IMR-90 (cell line): ENCODE measurements around the gene AAMP. TPM values are rescaled to one million over a fixed set of nuclear protein-coding genes. Genes with fewer than 3 reads are reported as not detected.

Experiments
- ATAC-seq: fragments of 200-7000 bp; cut with Tn5 transposase; 2 replicates; pipeline ENCODE4 v1.9.1; 2020; ENCODE audit warnings: low read depth, mild to moderate bottlenecking, moderate library complexity
- BruUV-seq: library from RNA; stranded (reverse); fragments of 400-500 nt; replicated peaks from 2 replicates; lab custom pipeline; 2021; lab: Mats Ljungman, UMichigan
- CTCF ChIA-PET: fragments of 300-600 bp; formaldehyde crosslinking; extraction: SDS; loops from one replicate; lab custom pipeline; 2021; ENCODE audit warnings: antibody characterized with exemption; lab: Yijun Ruan, JAX
- POLR2A ChIA-PET: fragments of 300-600 bp; sonication (Branson Sonifier 250); formaldehyde crosslinking; loops from one replicate; lab custom pipeline; 2022; ENCODE audit warnings: antibody characterized with exemption; ENCODE audit not compliant: unreplicated experiment; lab: Charles Lee
- DNase-seq: peaks from one replicate; pipeline ENCODE4 v3.0.0; 2013
- H2AFZ ChIP-seq: replicated peaks from 2 replicates; pipeline ENCODE3; 2013; ENCODE audit warnings: low read length, mild to moderate bottlenecking; ENCODE audit not compliant: poor library complexity
- H2AK5ac ChIP-seq: 2 replicates; pipeline ENCODE4 v1.6.1; 2013; ENCODE audit warnings: low read depth, low read length, inconsistent platforms
- H2AK9ac ChIP-seq: replicated peaks from 2 replicates; pipeline ENCODE3; 2013; ENCODE audit warnings: mild to moderate bottlenecking, low read depth, low read length, moderate library complexity; ENCODE audit not compliant: poor library complexity
- H2BK120ac ChIP-seq: 2 replicates; pipeline ENCODE4 v1.6.1; 2013; ENCODE audit warnings: low read depth, low read length, inconsistent platforms
- H2BK15ac ChIP-seq: 3 replicates; pipeline ENCODE4 v1.6.1; 2013; ENCODE audit warnings: low read depth, low read length, inconsistent platforms
- H2BK20ac ChIP-seq: 2 replicates; pipeline ENCODE4 v1.6.1; 2013; ENCODE audit warnings: low read depth, mild to moderate bottlenecking, inconsistent platforms, low read length, moderate library complexity
- H2BK5ac ChIP-seq: 2 replicates; pipeline ENCODE4 v1.6.1; 2013; ENCODE audit warnings: mild to moderate bottlenecking, low read depth, low read length, inconsistent platforms; ENCODE audit not compliant: poor library complexity, severe bottlenecking
- H3K14ac ChIP-seq: replicated peaks from 2 replicates; pipeline ENCODE4 v1.6.1; 2013; ENCODE audit warnings: low read depth, low read length, inconsistent platforms
- H3K18ac ChIP-seq: 2 replicates; pipeline ENCODE4 v1.6.1; 2013; ENCODE audit warnings: low read depth, low read length, control low read depth
- H3K23ac ChIP-seq: 2 replicates; pipeline ENCODE4 v1.6.1; 2013; ENCODE audit warnings: low read depth, low read length, inconsistent platforms
- H3K27ac ChIP-seq: 2 replicates; pipeline ENCODE4 v1.5.1; 2013; ENCODE audit warnings: mild to moderate bottlenecking, control low read depth, low read length; ENCODE audit not compliant: insufficient read depth
- H3K27me3 ChIP-seq: 2 replicates; pipeline ENCODE4 v1.6.1; 2013; ENCODE audit warnings: low read length; ENCODE audit not compliant: control insufficient read depth, insufficient read depth
- H3K36me3 ChIP-seq: 2 replicates; pipeline ENCODE4 v1.6.1; 2013; ENCODE audit warnings: low read length, mixed read lengths; ENCODE audit not compliant: control insufficient read depth, insufficient read depth
- H3K4ac ChIP-seq: 2 replicates; pipeline ENCODE4 v1.6.1; 2013; ENCODE audit warnings: low read depth, low read length, inconsistent platforms
- H3K4me1 ChIP-seq: 2 replicates; pipeline ENCODE4 v1.6.1; 2013; ENCODE audit warnings: low read length, mixed read lengths; ENCODE audit not compliant: control insufficient read depth, insufficient read depth
- H3K4me2 ChIP-seq: 2 replicates; pipeline ENCODE4 v1.6.1; 2013; ENCODE audit warnings: low read depth, mild to moderate bottlenecking, control low read depth, low read length, moderate library complexity
- H3K4me3 ChIP-seq: 2 replicates; pipeline ENCODE4 v1.5.1; 2013; ENCODE audit warnings: low read depth, mild to moderate bottlenecking, control low read depth, low read length, moderate library complexity; ENCODE audit not compliant: insufficient read depth
- H3K56ac ChIP-seq: 2 replicates; pipeline ENCODE4 v1.6.1; 2013; ENCODE audit warnings: low read length, inconsistent platforms; ENCODE audit not compliant: insufficient read depth; ENCODE audit errors: extremely low read depth
- H3K79me1 ChIP-seq, 2 experiments: 2 replicates each; pipeline ENCODE4 v1.6.1; 2013; ENCODE audit warnings: low read length in 2 of 2, inconsistent platforms in 1 of 2, low read depth in 1 of 2
- H3K9ac ChIP-seq: 2 replicates; pipeline ENCODE4 v1.6.1; 2013; ENCODE audit warnings: low read depth, low read length, control low read depth
- H3K9me1 ChIP-seq: 2 replicates; pipeline ENCODE4 v1.6.1; 2013; ENCODE audit warnings: low read length, inconsistent platforms; ENCODE audit not compliant: insufficient read depth
- H3K9me3 ChIP-seq: 2 replicates; pipeline ENCODE4 v1.6.1; 2013; ENCODE audit warnings: low read length; ENCODE audit not compliant: control insufficient read depth, insufficient read depth
- H4K20me1 ChIP-seq: 2 replicates; pipeline ENCODE4 v1.6.1; 2013; ENCODE audit warnings: low read length, inconsistent platforms; ENCODE audit not compliant: insufficient read depth
- H4K5ac ChIP-seq: 2 replicates; pipeline ENCODE4 v1.6.1; 2013; ENCODE audit warnings: mild to moderate bottlenecking, low read depth, low read length, control low read depth
- H4K8ac ChIP-seq, 2 experiments: 2 replicates each; pipeline ENCODE4 v1.6.1; 2013; ENCODE audit warnings: low read depth in 2 of 2, low read length in 2 of 2, control low read depth in 1 of 2, inconsistent platforms in 1 of 2
- H4K91ac ChIP-seq: 2 replicates; pipeline ENCODE4 v1.6.1; 2013; ENCODE audit warnings: low read depth, low read length, inconsistent platforms; ENCODE audit not compliant: insufficient read depth
- MAFK ChIP-seq: IDR thresholded peaks from 2 replicates; pipeline ENCODE4 v1.6.1; 2012; ENCODE audit warnings: low read depth, low read length, improper control_type of control experiment
- MAZ ChIP-seq: IDR thresholded peaks from 2 replicates; pipeline ENCODE4 v1.6.1; 2012; ENCODE audit warnings: low read depth, mild to moderate bottlenecking, low read length, improper control_type of control experiment, moderate library complexity, borderline replicate concordance
- RFX5 ChIP-seq: IDR thresholded peaks from 2 replicates; pipeline ENCODE4 v1.8.0; 2012; ENCODE audit warnings: low read depth, mild to moderate bottlenecking, low read length, moderate library complexity
- WGBS, 2 experiments: methylation state at CpG; one replicate each; pipeline versions ENCODE4 v1.1.5 to v1.1.7; 2013; ENCODE audit warnings: missing lambda C conversion rate in 2 of 2; ENCODE audit not compliant: insufficient read length in 1 of 2; ENCODE audit errors: extremely low coverage in 2 of 2; 5-methylcytosine and 5-hydroxymethylcytosine counted together
- dilution Hi-C: fragments of 300-500 bp; cut with HindIII; formaldehyde crosslinking; loops from one replicate; pipeline ENCODE4 v1.14.3; 2018; ENCODE audit warnings: low sequenced_read_pairs; ENCODE audit not compliant: unreplicated experiment
- in situ Hi-C: fragments of 300-500 bp; cut with MboI; formaldehyde crosslinking; loops from 3 replicates; pipeline ENCODE4 v1.14.3; 2019; ENCODE audit warnings: low sequenced_read_pairs, inconsistent platforms, mixed read lengths
- intact Hi-C: fragments of 100-400 bp; cut with micrococcal nuclease; formaldehyde crosslinking; loops from 2 replicates; pipeline ENCODE4 v1.10.0; 2022
- polyA plus RNA-seq, 3 experiments: library from polyadenylated mRNA; depleted of rRNA; stranded (reverse); fragments of >200 nt; gene quantifications; 2 replicates each; pipeline ENCODE4 v1.2.3, GENCODE V29; 2012; ENCODE audit warnings: low replicate concordance in 1 of 3
- total RNA-seq: library from RNA; depleted of rRNA; stranded (reverse); fragments of >200 nt; gene quantifications from 2 replicates; pipeline ENCODE4 v1.2.3, GENCODE V29; 2012
- TF ChIP-seq, protein P1 (sequence below): fragments of 150-350 bp; IDR thresholded peaks from 2 replicates; pipeline ENCODE4 v1.6.1; 2017; ENCODE audit warnings: mild to moderate bottlenecking, antibody characterized with exemption, low read length, low read depth

The AAMP gene
- total and polyA plus RNA-seq, 2 of the 4 experiments (the other 2 are of a cell fraction) = 104 to 112 TPM

DNA sequence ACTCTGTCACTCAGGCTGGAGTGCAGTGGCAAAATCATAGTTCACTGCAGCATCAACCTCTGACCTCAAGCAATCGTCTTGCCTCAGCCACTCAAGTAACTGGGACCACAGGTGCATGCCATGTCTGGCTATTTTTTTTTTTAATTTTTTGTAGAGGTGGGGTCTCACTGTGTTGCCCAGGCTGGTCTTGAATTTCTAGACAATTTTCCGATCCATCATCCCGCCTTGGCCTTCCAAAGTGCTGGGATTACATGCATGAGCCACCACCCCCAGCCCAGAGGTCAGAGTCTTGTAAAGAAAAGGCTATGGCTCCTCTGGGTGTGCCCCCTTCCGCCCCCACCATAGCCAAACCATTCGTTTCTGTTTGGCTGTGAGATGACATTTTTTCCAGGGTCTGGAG lies 35.4 kb upstream of the AAMP start:
- H3K4me2 ChIP-seq = no peak overlapping the region
- no peak overlapping the region for H2BK120ac ChIP-seq
- intact Hi-C loops = no loop called here
- dilution Hi-C loops = no loop called here
- H2BK15ac ChIP-seq = no peak overlapping the region
- no peak overlapping the region for H4K5ac ChIP-seq
- no peak overlapping the region for H3K23ac ChIP-seq
- H3K9me3 ChIP-seq = no peaks in the 10 kb centered on the region
- no peak overlapping the region for H3K9ac ChIP-seq
- no peak overlapping the region for H2AFZ ChIP-seq
- no peak overlapping the region for H3K4ac ChIP-seq
- no peaks in the 10 kb centered on the region for H4K20me1 ChIP-seq
- no peak overlapping the region for H3K14ac ChIP-seq
- H2BK20ac ChIP-seq = no peak overlapping the region
- no peak overlapping the region for H3K27ac ChIP-seq
- ATAC-seq = no peak
- H3K4me1 ChIP-seq = no peaks in the 10 kb centered on the region
- ChIA-PET CTCF (no interaction called here), POLR2A (no interaction called here)
- BruUV-seq = no TSS peak
- 100% methylated on average over 2 of the region's 5 CpGs; no CpG with 5 or more reads in 1 of the 2 experiments for WGBS, 2 experiments
- no peaks in the 10 kb centered on the region for H3K9me1 ChIP-seq
- H2AK9ac ChIP-seq = no peak overlapping the region
- no peak for DNase-seq
- H3K36me3 ChIP-seq = no peaks in the 10 kb centered on the region
- H2BK5ac ChIP-seq = no peak overlapping the region
- no peaks in the 10 kb centered on the region; the same call in 1 of the 2 replicates for H3K27me3 ChIP-seq
- H3K56ac ChIP-seq = no peak overlapping the region
- no peak for TF ChIP-seq MAZ
- TF ChIP-seq RFX5 = no peak
- TF ChIP-seq, protein P1, sequence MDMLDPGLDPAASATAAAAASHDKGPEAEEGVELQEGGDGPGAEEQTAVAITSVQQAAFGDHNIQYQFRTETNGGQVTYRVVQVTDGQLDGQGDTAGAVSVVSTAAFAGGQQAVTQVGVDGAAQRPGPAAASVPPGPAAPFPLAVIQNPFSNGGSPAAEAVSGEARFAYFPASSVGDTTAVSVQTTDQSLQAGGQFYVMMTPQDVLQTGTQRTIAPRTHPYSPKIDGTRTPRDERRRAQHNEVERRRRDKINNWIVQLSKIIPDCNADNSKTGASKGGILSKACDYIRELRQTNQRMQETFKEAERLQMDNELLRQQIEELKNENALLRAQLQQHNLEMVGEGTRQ = no peak
- no peak for TF ChIP-seq MAFK
- no peak overlapping the region for H3K18ac ChIP-seq
- H4K91ac ChIP-seq = no peak overlapping the region
- H3K4me3 ChIP-seq = no peak overlapping the region
- no peak overlapping the region for H2AK5ac ChIP-seq
- no peaks in the 10 kb centered on the region for H3K79me1 ChIP-seq
- in situ Hi-C loops = loop anchor here (5.0 to 10.0 kb wide), 2 partner anchors 82 to 159 kb away; no protein-coding TSS in a partner anchor
- H4K8ac ChIP-seq = no peak overlapping the region
